ENCODE measurements around the gene REPS2.
"Not testable (repeated sequence)": the region's sequence is repeated elsewhere in the genome, so short reads cannot be mapped to it uniquely, and the experiment has no call there.

The REPS2 gene

GRCh38 chrX:16946361-16946964 lies at the start of gene REPS2:
TSS of gene REPS2 (plus strand) at chrX:16946658. CDS start at chrX:16946862, 204 bp downstream.
- peak; percentile 70 for DNase-seq

GRCh38 chrX:16897445-16897844 lies 49.0 kb upstream of the REPS2 start:
- no peak for DNase-seq

GRCh38 chrX:16903274-16904022 lies 43.0 kb upstream of the REPS2 start:
- DNase-seq: no peak

GRCh38 chrX:16910376-16910775 lies 36.1 kb upstream of the REPS2 start:
- DNase-seq: no peak

GRCh38 chrX:16914058-16914457 lies 32.4 kb upstream of the REPS2 start:
- no peak for DNase-seq

- DNase-seq: no peak
These were observed 29.9 kb upstream of the REPS2 start for GRCh38 chrX:16916561-16916960.

GRCh38 chrX:16917120-16917519 lies 29.3 kb upstream of the REPS2 start:
- no peak for DNase-seq

- DNase-seq: no peak
These were observed 27.5 kb upstream of the REPS2 start for GRCh38 chrX:16918979-16919378.

GRCh38 chrX:16920075-16920474 lies 26.4 kb upstream of the REPS2 start:
- no peak for DNase-seq

GRCh38 chrX:16923157-16923556 lies 23.3 kb upstream of the REPS2 start:
- no peak for DNase-seq

GRCh38 chrX:16924631-16925480 lies 21.6 kb upstream of the REPS2 start:
- no peak for DNase-seq

GRCh38 chrX:16930392-16930791 lies 16.1 kb upstream of the REPS2 start:
- peak; percentile 33 for DNase-seq

GRCh38 chrX:16931371-16931770 lies 15.1 kb upstream of the REPS2 start:
- DNase-seq: no peak

GRCh38 chrX:16931855-16932575 lies 14.4 kb upstream of the REPS2 start:
- DNase-seq: no peak

GRCh38 chrX:16934185-16934584 lies 12.3 kb upstream of the REPS2 start:
- DNase-seq: no peak

- no peak for DNase-seq
These were observed 609 bp downstream of the REPS2 start for GRCh38 chrX:16946971-16947562.

- DNase-seq: no peak
These were observed 4.0 kb downstream of the REPS2 start for GRCh38 chrX:16950423-16950822.

GRCh38 chrX:16953606-16954211 lies 7.3 kb downstream of the REPS2 start:
- DNase-seq: no peak

- DNase-seq: no peak
These were observed 11.3 kb downstream of the REPS2 start for GRCh38 chrX:16957751-16958150.

GRCh38 chrX:16958356-16958755 lies 11.9 kb downstream of the REPS2 start:
- DNase-seq: no peak

- DNase-seq: not testable (repeated sequence)
These were observed 16.2 kb downstream of the REPS2 start for GRCh38 chrX:16962661-16963060.

- DNase-seq: peak; percentile 57
These were observed 16.8 kb downstream of the REPS2 start for GRCh38 chrX:16963216-16963615.
